Fibroblast of villous mesenchyme (primary cell): ENCODE measurements around the gene CEP112. TPM values are rescaled to one million over a fixed set of nuclear protein-coding genes. Genes with fewer than 3 reads are reported as not detected.

Experiments used
- DNase-seq: peaks from one replicate; pipeline ENCODE4 v3.0.0-alpha.2; 2010; ENCODE audit warnings: low read depth
- H3K4me3 ChIP-seq: 2 replicates; pipeline ENCODE4 v1.5.1; 2011; ENCODE audit warnings: low read depth, mild to moderate bottlenecking, low read length
- CTCF ChIP-seq: IDR thresholded peaks from 2 replicates; pipeline ENCODE4 v1.5.1; 2012; ENCODE audit warnings: low read depth, mild to moderate bottlenecking, low read length; ENCODE audit not compliant: insufficient read depth
- total RNA-seq: library from RNA; depleted of rRNA; stranded (reverse); fragments of >200 nt; gene quantifications from 2 replicates; pipeline ENCODE4 v1.2.3, GENCODE V29; 2012

The CEP112 gene
- total RNA-seq, 1 donor: 10.8 TPM

DNA sequence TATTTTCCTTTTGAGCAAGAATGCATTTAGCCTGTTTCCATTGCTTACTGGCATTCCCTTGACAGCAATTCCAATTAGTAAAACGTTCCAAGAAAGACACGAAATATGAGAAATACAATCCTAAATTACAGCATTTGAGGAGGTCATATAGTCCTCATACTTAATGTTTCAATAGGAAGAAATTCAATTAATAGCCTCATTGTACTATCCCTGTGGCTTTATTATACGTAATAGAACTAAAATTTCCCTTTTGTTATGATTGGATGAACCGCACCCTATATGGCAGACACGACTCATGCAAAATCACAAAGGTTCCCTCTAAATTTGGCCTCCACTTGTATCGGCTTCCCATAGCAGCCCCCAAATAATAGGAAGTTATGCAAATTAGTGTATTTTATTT, 291.7 kb downstream of the CEP112 start:
- no peak overlapping the region for H3K4me3 ChIP-seq
- DNase-seq: no peak
- TF ChIP-seq CTCF: no peak

GRCh38 chr17:65898651-65899050, 293.3 kb downstream of the CEP112 start:
- DNase-seq: no peak
- no peak overlapping the region for H3K4me3 ChIP-seq
- TF ChIP-seq CTCF: no peak

GRCh38 chr17:65896889-65897288, 295.0 kb downstream of the CEP112 start:
- no peak for TF ChIP-seq CTCF
- DNase-seq: no peak
- H3K4me3 ChIP-seq: no peak overlapping the region

GRCh38 chr17:65895969-65896368, 296.0 kb downstream of the CEP112 start:
- no peak for TF ChIP-seq CTCF
- DNase-seq: no peak
- H3K4me3 ChIP-seq: no peak overlapping the region

- no peak for DNase-seq
- H3K4me3 ChIP-seq: no peak overlapping the region
- no peak for TF ChIP-seq CTCF
Measured at GRCh38 chr17:65893692-65894279, 298.1 kb downstream of the CEP112 start.

- no peak for TF ChIP-seq CTCF
- H3K4me3 ChIP-seq: no peak overlapping the region
- DNase-seq: no peak
Measured at GRCh38 chr17:65892912-65893377, 299.0 kb downstream of the CEP112 start.

DNA sequence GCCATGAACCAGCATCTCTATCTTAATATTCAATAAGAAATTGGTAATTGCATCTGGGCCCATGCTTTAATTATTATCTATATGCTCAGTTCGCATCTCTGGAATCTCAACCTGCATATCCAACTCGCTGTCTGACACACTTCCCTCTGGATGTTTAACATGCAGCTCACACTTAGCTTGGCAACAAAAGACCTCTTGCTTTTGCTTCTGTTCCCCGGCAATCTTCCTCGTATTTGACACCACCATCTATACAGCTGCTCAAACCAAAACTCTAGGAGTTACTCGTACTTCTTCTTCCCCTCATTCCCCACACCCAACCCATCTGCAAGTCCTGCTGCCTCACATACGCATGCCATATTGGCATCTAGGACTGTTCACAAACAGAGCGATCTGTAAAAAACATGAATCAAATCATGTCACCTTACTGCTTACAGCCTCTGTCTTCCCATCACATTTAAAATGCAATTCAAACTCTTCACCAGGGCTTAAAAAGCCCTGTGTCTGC, 300.6 kb downstream of the CEP112 start:
- no peak for DNase-seq

More for the DNA sequence above, 300.6 kb downstream of the CEP112 start:
- no peak for TF ChIP-seq CTCF
- no peak overlapping the region for H3K4me3 ChIP-seq
